Transverse colon (tissue), 3 donors: ENCODE data around the gene HOXB9.

Experiments used
- POLR2A ChIP-seq: fragments of 450-650 bp; IDR thresholded peaks from one replicate; pipeline ENCODE4 v1.6.1; 2016; ENCODE audit warnings: antibody characterized with exemption, mild to moderate bottlenecking, moderate library complexity
- TF ChIP-seq, protein P1 (sequence below), 5 experiments: fragments of 200-600 bp in 3 of 5; fragments of 450-650 bp in 2 of 5; sonication (generic) in 3 of 5; IDR thresholded peaks; 1 replicate in 2 of 5; 2 replicates in 3 of 5; pipeline ENCODE4 v1.5.1; 2016 to 2017; ENCODE audit warnings: antibody characterized with exemption in 5 of 5, inconsistent platforms in 3 of 5, mild to moderate bottlenecking in 2 of 5, moderate library complexity in 1 of 5

DNA sequence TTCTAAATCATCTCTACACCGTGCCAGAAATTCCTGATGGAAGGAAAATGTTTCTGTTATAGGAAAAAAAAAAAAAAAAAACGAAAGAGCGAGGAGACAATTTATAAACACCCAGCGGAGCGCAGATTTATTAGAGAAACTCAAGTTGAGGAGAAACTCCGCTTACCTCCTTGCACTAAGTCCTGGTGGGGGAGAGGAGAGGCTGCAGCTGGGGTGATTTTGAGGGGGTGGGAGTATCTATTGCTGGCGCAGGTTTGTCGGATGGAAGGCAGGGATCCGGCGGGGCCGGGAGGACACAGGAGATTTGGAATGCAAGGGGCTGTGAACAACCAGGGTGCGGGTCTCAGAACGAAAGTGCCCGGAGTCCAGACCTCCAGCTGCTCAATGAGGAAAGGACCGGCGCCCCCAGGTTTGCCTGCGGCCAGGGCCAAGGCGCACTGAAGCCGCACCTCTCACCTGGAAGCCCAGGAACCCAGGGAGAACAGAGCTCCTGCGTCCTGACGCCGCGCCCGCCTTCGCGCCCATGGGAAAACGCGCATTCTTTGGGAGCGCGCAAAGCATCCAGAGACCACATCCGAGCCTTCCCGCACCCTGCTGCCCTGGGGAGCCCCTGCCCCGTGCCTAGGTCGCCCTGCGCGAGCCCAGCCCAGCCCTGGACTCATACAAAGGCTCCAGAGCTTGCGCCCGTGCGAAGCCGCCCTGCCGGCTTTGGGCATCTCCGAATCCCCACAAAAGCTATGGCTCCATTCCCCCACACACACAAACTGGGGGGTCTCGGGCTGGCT, 8.5 kb downstream of the HOXB9 start:
- TF ChIP-seq, protein P1, sequence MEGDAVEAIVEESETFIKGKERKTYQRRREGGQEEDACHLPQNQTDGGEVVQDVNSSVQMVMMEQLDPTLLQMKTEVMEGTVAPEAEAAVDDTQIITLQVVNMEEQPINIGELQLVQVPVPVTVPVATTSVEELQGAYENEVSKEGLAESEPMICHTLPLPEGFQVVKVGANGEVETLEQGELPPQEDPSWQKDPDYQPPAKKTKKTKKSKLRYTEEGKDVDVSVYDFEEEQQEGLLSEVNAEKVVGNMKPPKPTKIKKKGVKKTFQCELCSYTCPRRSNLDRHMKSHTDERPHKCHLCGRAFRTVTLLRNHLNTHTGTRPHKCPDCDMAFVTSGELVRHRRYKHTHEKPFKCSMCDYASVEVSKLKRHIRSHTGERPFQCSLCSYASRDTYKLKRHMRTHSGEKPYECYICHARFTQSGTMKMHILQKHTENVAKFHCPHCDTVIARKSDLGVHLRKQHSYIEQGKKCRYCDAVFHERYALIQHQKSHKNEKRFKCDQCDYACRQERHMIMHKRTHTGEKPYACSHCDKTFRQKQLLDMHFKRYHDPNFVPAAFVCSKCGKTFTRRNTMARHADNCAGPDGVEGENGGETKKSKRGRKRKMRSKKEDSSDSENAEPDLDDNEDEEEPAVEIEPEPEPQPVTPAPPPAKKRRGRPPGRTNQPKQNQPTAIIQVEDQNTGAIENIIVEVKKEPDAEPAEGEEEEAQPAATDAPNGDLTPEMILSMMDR (IDR thresholded peaks at IDR 0.05): no peak
- no peak for TF ChIP-seq POLR2A
